ENCODE measurements around the gene PRR15. TPM values are rescaled to one million over a fixed set of nuclear protein-coding genes. Genes with fewer than 3 reads are reported as not detected.

Gene PRR15
- total RNA-seq, 1 donor from 2014 or later = 0.77 TPM

GRCh38 chr7:29565982-29566746 is 2.5 kb downstream of the PRR15 start:
- H3K27me3 ChIP-seq = peaks cover 57% of the 10 kb centered on the region
- H2AFZ ChIP-seq (replicated peaks) = no peak overlapping the region
- no peaks in the 10 kb centered on the region for H4K20me1 ChIP-seq (ENCODE audit: low read depth)
- no peak overlapping the region for H3K4me3 ChIP-seq
- H3K4me1 ChIP-seq = peaks cover 11% of the 10 kb centered on the region
- Mint-ChIP-seq H3K4me1 (peaks cover 21% of the 10 kb centered on the region), H3K9me3 (no peaks in the 10 kb centered on the region), H3K27ac (no peak overlapping the region), H3K36me3 (no peaks in the 10 kb centered on the region), H3K27me3 (ENCODE audit: insufficient read depth, low read depth) (peaks cover 36% of the 10 kb centered on the region), H3K4me3 (no peak overlapping the region)
- no peaks in the 10 kb centered on the region for H3K36me3 ChIP-seq
- no peak for DNase-seq (ENCODE audit: low spot score)
- no peak overlapping the region for H3K4me2 ChIP-seq
- TF ChIP-seq CTCF (IDR thresholded peaks at IDR 0.05) (no peak), EZH2 (IDR thresholded peaks at IDR 0.05) (no peak), EZH2phosphoT487 (IDR thresholded peaks at IDR 0.05) (no peak)
- no peak overlapping the region for H3K9ac ChIP-seq
- peaks cover 28% of the 10 kb centered on the region for H3F3A ChIP-seq (ENCODE audit: low read depth)
- H3K9me3 ChIP-seq (ENCODE audit: low read depth) = no peaks in the 10 kb centered on the region
- no peaks in the 10 kb centered on the region for H3K79me2 ChIP-seq (ENCODE audit: low read depth)
- H3K27ac ChIP-seq = no peak overlapping the region

DNA sequence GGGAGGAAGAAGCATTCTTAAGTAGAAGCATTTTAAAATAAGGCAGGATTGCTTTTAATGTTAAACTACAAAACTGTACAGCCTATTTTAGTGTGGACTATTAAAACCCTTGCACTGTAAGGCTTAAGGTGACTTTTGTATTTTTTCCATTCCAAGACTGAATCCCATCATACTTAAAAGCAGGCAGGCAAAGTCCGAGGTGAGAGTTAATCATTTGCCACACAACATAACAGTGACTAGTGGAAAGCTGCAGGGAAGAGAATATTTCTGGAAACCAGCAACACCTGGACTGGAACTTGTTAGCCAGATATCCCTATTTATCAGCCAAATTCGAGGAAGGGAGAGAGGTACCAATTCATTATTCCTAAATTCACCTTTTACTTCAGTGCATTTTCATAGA is 3.5 kb downstream of the PRR15 start:
- H3K27ac Mint-ChIP-seq = no peak overlapping the region
- H3K4me1 ChIP-seq = peaks cover 11% of the 10 kb centered on the region
- no peak overlapping the region for H3K9ac ChIP-seq
- no peak for DNase-seq (ENCODE audit: low spot score)
- peaks cover 21% of the 10 kb centered on the region for H3K4me1 Mint-ChIP-seq
- H3K27ac ChIP-seq = no peak overlapping the region
- H3K36me3 Mint-ChIP-seq = no peaks in the 10 kb centered on the region
- H3K27me3 Mint-ChIP-seq (ENCODE audit: insufficient read depth, low read depth) = peaks cover 35% of the 10 kb centered on the region
- no peaks in the 10 kb centered on the region for H4K20me1 ChIP-seq (ENCODE audit: low read depth)
- H3K4me3 Mint-ChIP-seq = no peak overlapping the region
- no peak overlapping the region for H3K4me2 ChIP-seq
- no peaks in the 10 kb centered on the region for H3K9me3 ChIP-seq (ENCODE audit: low read depth)
- H3K79me2 ChIP-seq (ENCODE audit: low read depth) = no peaks in the 10 kb centered on the region
- H3K36me3 ChIP-seq = no peaks in the 10 kb centered on the region
- no peak overlapping the region for H2AFZ ChIP-seq (replicated peaks)
- H3K27me3 ChIP-seq = peaks cover 47% of the 10 kb centered on the region
- TF ChIP-seq EZH2phosphoT487 (IDR thresholded peaks at IDR 0.05) (no peak), CTCF (IDR thresholded peaks at IDR 0.05) (no peak), EZH2 (IDR thresholded peaks at IDR 0.05) (no peak)
- H3K9me3 Mint-ChIP-seq = no peaks in the 10 kb centered on the region
- peaks cover 28% of the 10 kb centered on the region for H3F3A ChIP-seq (ENCODE audit: low read depth)
- H3K4me3 ChIP-seq = no peak overlapping the region

DNA sequence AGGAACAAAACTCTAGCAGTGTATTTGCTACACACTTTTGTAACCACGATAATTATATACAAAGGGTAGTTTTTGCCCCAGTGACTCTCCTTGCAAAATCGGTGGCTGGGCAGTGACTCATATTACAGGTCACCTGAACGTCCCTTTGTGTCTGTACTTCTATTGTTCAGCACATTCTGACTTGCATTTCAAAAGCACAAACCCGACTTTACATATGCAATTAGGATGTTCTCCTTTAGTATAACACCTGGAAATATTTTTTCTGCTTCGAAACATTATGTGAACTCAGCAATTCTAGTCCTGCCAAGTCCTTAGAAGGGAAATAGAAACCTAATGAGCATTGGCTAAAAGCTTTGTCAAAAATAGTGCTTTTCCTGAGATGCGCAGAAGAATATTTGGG is 6.0 kb downstream of the PRR15 start:
- no peak for TF ChIP-seq EZH2phosphoT487 (IDR thresholded peaks at IDR 0.05)
- TF ChIP-seq CTCF (IDR thresholded peaks at IDR 0.05) = no peak
- TF ChIP-seq EZH2 (IDR thresholded peaks at IDR 0.05) = no peak
- no peaks in the 10 kb centered on the region for H3K9me3 Mint-ChIP-seq
- no peak overlapping the region for H3K4me3 Mint-ChIP-seq

More for the DNA sequence above, 6.0 kb downstream of the PRR15 start:
- Histone ChIP-seq H3K27ac (no peak overlapping the region), H3K27me3 (peaks cover 22% of the 10 kb centered on the region), H4K20me1 (ENCODE audit: low read depth) (no peaks in the 10 kb centered on the region), H3K9ac (no peak overlapping the region), H3K36me3 (no peaks in the 10 kb centered on the region), H3K4me2 (peak overlapping the region; percentile 40), H3K79me2 (ENCODE audit: low read depth) (no peaks in the 10 kb centered on the region), H3K9me3 (ENCODE audit: low read depth) (no peaks in the 10 kb centered on the region), H3K4me3 (no peak overlapping the region), H2AFZ (replicated peaks) (no peak overlapping the region), H3K4me1 (peaks cover 11% of the 10 kb centered on the region), H3F3A (ENCODE audit: low read depth) (peaks cover 6% of the 10 kb centered on the region)
- Mint-ChIP-seq H3K4me1 (peaks cover 16% of the 10 kb centered on the region), H3K36me3 (no peaks in the 10 kb centered on the region), H3K27me3 (ENCODE audit: insufficient read depth, low read depth) (peaks cover 15% of the 10 kb centered on the region), H3K27ac (no peak overlapping the region)
- DNase-seq (ENCODE audit: low spot score) = peak; percentile 51

All from neural progenitor cell (in vitro differentiated cells).